Smooth muscle cell of trachea (primary cell): ENCODE data around the gene RELB. TPM values are rescaled to one million over a fixed set of nuclear protein-coding genes. Genes with fewer than 3 reads are reported as not detected.

ENCODE experiments used
- total RNA-seq: library from RNA; depleted of rRNA; stranded (reverse); fragments of >200 nt; gene quantifications from 2 replicates; pipeline ENCODE4 v1.2.1, GENCODE V29; 2014

The RELB gene, protein sequence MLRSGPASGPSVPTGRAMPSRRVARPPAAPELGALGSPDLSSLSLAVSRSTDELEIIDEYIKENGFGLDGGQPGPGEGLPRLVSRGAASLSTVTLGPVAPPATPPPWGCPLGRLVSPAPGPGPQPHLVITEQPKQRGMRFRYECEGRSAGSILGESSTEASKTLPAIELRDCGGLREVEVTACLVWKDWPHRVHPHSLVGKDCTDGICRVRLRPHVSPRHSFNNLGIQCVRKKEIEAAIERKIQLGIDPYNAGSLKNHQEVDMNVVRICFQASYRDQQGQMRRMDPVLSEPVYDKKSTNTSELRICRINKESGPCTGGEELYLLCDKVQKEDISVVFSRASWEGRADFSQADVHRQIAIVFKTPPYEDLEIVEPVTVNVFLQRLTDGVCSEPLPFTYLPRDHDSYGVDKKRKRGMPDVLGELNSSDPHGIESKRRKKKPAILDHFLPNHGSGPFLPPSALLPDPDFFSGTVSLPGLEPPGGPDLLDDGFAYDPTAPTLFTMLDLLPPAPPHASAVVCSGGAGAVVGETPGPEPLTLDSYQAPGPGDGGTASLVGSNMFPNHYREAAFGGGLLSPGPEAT
- 4.1 and 19.0 TPM in 2 replicates for total RNA-seq

DNA sequence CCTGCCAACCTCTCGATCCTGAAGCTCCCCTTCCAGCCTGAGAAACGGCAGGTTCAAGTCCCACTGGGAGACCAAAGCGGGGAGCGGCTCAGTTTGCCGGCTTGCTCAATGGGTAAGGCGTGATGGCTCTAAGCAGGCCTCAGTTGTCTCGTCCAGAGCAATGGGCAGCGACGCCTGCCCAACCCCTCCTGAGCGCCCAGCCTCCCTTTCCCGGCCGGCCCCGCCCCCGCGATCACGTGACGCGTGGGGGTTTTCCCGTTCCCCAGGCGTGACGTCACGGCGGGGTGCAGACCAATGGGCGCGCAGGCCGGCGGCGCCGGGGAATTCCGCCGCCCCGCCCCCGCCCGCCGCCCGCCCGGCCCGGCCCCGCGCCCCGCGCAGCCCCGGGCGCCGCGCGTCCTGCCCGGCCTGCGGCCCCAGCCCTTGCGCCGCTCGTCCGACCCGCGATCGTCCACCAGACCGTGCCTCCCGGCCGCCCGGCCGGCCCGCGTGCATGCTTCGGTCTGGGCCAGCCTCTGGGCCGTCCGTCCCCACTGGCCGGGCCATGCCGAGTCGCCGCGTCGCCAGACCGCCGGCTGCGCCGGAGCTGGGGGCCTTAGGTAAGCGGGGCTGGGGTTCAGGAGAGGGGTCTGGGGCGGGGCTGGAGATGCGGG, at the start of gene RELB:
Gene RELB, plus strand, starts transcription at position 378 of the 653 bp plus-strand sequence. Its CDS starts 116 bp downstream, at position 494.

DNA sequence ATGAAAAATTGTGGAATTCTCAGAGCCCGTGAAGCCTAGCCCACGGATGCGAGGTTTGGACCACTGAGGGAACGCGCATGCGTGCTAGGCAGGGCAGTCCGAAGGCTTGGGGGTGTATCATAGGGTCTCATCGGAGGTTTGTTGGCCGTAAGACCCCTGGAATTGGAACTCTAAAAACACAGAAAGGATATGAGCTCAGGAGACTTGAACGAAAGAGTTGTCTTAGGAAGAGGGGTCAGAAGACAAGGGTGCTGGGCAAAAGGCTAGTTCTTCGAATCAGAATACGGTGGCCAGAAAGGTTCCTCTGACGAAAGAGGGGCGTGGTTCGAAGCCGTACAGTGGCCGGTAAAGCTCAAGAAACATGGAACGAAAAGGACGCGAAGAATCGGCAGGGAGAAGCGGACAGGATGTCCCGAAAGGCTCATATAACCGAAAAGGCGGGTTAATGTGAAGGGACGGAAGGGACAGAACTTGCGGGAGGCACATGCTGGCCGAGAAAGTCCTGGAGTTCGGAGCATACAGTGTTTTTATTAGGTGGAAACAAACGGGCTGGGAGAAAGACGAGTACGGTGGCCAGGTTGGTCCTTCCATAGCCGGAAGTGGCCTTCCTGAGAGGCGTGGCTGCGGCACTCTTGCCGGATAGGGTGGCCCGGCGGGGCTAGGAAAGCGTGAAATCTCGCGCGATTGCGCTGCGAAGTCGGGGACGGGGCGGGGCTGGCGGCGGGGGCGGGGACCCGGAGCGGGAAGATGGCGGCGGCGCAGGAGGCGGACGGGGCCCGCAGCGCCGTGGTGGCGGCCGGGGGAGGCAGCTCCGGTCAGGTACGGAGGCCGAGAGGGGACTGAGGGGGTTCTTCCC, 46.4 kb upstream of the RELB start, which contains the start of gene CLPTM1:
Gene CLPTM1, plus strand, starts transcription at position 732 of the 856 bp plus-strand sequence. Its CDS starts 16 bp downstream, at position 748.

DNA sequence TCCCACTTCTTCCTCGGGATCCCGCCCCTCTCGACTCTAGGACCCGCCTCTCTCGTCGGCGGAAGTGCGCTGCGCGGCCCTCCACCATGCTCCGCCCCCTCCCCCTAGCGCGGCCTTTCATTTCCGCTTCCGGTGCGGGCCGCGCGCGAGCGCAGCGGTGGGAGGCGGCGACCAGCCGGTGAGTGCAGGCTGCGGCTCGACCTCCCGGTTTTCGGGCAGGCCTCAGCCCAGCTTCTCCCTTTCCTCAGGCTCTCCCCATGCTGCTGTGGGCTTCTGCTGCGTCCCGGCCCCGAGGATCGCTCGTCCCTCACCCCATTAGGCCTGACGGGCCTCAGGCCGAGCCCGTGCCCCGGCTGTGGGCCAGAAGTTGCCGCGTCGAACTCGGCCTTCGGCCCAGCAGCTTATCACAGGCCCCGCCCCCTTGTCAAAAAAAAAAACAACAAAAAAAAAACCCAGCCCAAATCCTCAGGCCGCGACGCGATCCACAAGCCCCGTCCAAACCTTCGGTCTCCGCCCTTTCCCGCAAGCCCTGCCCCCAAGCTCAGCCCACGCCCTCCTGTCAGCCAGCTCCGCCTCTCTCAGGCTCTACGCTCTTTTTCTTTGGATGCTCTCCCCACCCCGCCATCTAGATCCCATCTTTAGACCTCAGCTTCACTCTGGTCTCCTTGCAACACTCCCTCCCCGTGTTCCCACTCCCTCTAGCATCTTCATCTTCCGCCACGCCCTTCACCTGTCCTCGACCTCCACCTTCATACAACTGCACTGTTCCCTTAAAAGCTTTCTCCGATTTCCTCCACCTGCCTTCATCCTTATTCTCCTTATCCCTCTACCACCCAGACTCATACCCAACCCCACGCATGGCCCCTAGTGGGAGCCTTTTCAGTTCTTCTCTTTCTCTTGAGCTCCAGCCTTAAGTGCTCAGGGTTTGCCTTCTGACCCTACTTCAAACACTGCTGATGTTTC, 37.9 kb downstream of the RELB start, which contains the start of gene CLASRP:
Gene CLASRP, plus strand, starts transcription at position 115 of the 963 bp plus-strand sequence. CDS start 1,168 bp downstream, outside the sequence.

DNA sequence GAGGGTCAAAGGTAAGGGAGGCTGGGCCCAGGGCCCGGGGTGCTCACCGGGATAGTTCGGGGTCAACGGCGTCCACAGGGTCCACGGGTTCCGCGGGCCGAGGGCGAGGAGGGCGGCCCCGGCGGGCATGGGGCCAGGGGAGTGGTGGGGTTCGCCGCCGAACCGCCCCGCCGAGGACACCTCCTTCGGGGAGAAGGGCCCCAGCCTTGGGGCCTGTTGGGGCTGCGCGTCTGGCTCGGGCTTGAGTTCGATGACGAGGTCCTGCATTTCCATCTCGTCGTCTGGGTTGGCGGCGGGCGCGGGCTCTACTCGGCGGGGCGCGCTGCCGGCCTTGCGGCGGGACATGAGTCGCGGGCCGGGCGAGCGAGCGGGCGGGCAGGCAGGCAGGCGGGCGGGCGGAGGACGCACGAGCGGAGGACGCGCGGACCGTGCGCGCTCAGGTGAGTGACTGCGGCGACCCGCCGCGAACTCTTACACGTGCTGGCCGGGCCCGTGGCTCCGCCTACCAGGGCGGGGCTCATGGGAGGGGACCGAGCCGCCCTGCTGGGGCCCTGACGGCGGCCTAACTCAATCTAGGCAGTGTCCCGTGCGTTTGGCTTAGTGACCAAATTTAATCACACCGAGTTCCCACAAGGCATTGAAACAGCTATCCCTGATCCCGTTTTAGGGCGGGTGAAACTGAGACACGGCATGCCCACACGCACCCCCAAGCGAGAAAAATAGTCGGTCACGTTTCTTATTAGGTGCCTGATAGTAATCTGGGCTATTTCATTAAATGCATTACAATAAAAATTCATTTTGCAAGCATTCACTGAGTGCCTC, 75.0 kb downstream of the RELB start, which contains the start of gene ZNF296:
Gene ZNF296, minus strand, starts transcription at position 450 of the 822 bp plus-strand sequence. Its CDS starts 105 bp downstream, at position 345.

DNA sequence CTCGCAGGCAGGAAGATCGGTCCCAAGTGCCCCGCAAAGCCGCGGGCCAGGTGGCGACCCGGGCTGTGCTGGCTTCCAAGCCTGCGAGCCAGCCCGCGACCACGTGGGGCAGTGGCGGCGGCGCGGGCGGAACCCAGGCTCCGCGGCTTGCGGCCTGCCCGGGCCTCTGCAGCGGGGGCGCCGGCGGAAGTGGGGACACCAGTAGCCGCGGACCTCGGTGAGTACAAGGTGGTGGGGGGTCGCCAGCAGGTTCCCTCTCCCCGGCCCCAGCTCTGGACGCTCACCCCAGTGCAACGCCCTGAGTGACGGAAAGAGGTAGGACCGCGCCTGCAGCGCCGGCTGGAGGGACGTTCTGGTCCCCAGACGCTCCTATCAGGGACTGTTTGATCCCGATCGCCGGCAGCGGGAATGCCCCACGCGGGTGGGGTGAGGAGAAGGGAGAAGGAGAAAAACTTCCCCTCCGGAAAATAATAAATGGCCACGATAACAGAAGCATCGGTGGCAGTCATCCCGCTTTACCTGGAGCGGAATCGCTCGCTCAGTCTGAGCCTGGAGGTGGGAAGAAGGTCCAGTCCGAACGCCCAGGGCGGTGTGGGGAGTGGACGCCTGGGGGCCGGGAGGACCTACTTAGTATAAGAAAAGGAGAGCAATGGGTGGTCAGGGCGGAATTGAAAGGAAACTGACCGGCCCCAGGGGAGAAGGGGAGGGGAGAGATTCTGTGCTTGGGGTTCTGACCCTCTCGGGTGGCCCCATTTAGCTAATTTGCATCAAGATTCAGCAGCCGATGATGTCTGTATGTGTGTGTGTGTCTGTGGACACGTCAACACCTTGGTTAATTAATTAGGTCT, 78.0 kb downstream of the RELB start, which contains the start of gene GEMIN7:
Gene GEMIN7, plus strand, starts transcription at position 198 of the 848 bp plus-strand sequence. CDS start 10,855 bp downstream, outside the sequence.

Other genes with a start within 250 kb of the RELB start
- gene CBLC, start 223.6 kb upstream of the RELB start, total RNA-seq: not detected in 2 replicates
- 9.3 and 31.3 TPM in 2 replicates for gene BCAM, start 192.4 kb upstream of the RELB start, total RNA-seq
- 45.2 and 61.5 TPM in 2 replicates for gene NECTIN2, start 155.2 kb upstream of the RELB start, total RNA-seq
- 31.3 and 36.4 TPM in 2 replicates for gene TOMM40, start 110.2 kb upstream of the RELB start, total RNA-seq
- gene APOE, start 95.7 kb upstream of the RELB start, total RNA-seq: 4.1 and 58.4 TPM in 2 replicates
- gene APOC1, start 86.9 kb upstream of the RELB start, total RNA-seq: 0.58 and 0.99 TPM in 2 replicates
- not detected in 2 replicates for gene APOC4, start 59.2 kb upstream of the RELB start, total RNA-seq
- gene APOC2, start 55.4 kb upstream of the RELB start, total RNA-seq: not detected in 2 replicates
- 42.9 and 94.9 TPM in 2 replicates for gene CLPTM1, start 46.1 kb upstream of the RELB start, total RNA-seq
- 11.4 and 25.5 TPM in 2 replicates for gene CLASRP, start 37.6 kb downstream of the RELB start, total RNA-seq
- 0.17 and 0.29 TPM in 2 replicates for gene ZNF296, start 75.0 kb downstream of the RELB start, total RNA-seq
- 21.1 and 22.2 TPM in 2 replicates for gene GEMIN7, start 77.8 kb downstream of the RELB start, total RNA-seq
- 39.7 and 66.0 TPM in 2 replicates for gene PPP1R37, start 91.7 kb downstream of the RELB start, total RNA-seq
- gene NKPD1, start 159.5 kb downstream of the RELB start, total RNA-seq: under 0.01 and 0.66 TPM in 2 replicates
- gene TRAPPC6A, start 176.8 kb downstream of the RELB start, total RNA-seq: 6.1 and 8.3 TPM in 2 replicates
- gene BLOC1S3, start 177.3 kb downstream of the RELB start, total RNA-seq: 8.9 and 13.1 TPM in 2 replicates
- 0.17 TPM in 1 of 2 replicates, not detected in the other for gene EXOC3L2, start 243.9 kb downstream of the RELB start, total RNA-seq
- gene MARK4, start 249.8 kb downstream of the RELB start, total RNA-seq: 12.5 and 16.0 TPM in 2 replicates